GM19238 (cell line): ENCODE data around the gene GRM8.

Experiments used
- DNase-seq: peaks from one replicate; pipeline ENCODE4 v3.0.0; 2011; ENCODE audit warnings: low spot score; ENCODE audit not compliant: insufficient read length

GRM8 gene

GRCh38 chr7:127035203-127035849 lies 217.4 kb downstream of the GRM8 start:
- no peak for DNase-seq

DNA sequence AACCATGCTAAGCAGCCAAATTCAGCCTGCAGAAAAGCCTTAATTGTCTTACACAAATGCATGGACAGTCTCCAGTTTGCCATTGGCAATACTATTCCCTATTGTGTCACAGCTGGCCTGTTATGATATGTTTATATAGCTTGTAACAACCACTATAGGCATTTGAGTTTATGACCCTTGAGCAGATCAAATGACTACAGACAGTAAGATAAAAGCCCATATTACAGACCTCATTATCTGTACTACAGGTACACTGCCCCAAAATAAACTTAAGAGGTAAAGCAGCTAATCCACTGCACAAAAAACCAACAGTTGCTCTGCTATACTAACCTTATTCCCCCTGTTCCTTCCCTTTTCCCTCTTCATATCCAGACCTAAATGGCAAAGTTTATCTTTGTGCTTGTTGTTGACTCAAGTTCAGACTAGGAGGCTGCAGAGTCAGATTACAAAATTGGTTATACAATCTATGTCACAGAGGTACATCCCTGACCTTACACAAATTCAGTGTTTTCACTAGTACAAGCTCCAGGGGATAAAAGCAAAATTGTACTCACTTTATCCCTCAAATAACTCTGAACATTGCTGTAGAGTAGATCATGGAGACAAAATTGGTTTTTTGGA lies 218.4 kb downstream of the GRM8 start:
- DNase-seq = no peak

DNA sequence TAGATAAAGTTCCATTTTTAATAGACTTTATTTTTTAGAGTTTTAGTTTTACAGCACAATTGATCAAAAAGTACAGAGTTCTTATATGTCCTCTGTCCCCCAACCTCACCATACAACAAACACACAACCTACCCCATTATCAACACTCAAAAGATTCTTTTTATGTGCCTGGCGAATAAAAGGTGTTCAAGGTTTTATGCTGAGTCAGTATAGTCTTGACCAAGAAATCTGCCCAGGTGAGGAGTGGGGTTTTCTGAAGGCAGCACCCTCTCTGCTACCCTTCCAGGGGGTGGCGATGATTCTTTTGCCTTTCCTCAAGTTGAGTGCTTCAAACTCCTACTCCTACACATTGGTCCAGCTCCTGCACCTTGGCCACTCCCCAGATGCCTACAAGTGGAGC lies 222.9 kb downstream of the GRM8 start:
- DNase-seq = no peak

GRCh38 chr7:127021857-127022256 lies 230.9 kb downstream of the GRM8 start:
- DNase-seq = no peak

GRCh38 chr7:127021019-127021738 lies 231.6 kb downstream of the GRM8 start:
- DNase-seq = no peak

DNA sequence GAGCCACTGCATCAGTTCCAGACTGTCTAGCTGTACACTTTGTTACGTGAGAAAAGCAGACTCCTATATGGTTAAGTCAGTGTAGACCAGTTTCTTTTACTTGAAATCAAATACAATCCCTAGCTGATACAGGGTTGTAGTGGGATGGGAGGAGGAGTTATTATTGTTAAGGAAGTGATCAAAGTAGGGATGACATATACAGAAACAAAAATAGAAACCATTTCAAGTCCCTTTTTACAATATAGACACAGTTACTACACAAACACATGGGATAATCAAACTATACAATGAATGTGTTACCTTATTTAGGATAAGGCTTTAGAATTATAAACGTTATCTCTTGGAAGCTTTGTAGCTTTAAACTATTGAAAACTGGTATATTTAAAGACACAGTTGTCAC lies 233.9 kb downstream of the GRM8 start:
- no peak for DNase-seq

GRCh38 chr7:127017196-127017595 lies 235.5 kb downstream of the GRM8 start:
- DNase-seq = no peak

GRCh38 chr7:127000725-127001124 lies 252.0 kb downstream of the GRM8 start:
- DNase-seq = no peak

DNA sequence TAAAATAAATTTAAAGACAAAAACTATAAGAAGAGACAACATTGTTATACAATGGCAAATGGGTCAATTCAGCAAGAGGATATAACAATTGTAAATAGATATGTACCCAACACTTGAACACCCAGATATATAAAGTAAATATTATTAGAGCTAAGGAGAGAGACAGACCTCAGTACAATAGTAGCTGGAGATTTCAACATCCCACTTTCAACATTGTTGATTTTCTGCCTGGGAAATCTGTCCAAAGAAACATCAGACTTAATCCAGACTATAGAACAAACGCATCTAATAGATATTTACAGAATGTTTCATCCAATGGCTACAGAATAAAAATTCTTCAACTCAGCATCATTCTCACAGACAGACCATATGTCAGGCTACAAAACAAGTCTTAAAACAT lies 256.1 kb downstream of the GRM8 start:
- DNase-seq = no peak

DNA sequence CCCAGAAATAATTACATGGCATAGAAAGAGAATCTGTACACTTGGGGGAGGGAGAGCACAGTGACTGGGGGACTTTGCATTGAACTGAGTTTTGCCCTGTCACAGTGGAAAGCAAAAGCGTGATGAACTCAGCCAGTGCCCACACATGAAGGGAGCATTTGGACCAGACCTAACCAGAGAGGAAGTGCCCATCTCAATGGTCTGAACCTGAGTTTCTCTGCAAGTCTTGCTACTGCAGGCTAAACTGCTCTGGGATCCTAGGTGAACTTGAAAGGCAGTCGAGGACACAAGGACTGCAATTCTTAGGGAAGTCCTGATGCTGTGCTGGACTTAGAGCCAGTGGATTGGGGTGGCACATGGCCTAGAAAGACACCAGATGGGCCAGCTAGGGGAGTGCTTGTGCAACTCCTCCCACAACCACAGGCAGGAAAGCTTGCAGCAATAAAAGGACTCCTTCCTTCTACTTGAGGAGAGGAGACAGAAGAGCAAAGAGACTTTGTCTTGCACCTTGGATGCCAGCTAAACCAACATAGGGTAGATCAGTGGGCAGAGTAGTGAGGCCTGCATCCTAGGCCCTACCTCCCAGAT lies 259.0 kb downstream of the GRM8 start:
- no peak for DNase-seq

GRCh38 chr7:126988022-126988421 lies 264.7 kb downstream of the GRM8 start:
- DNase-seq = no peak

DNA sequence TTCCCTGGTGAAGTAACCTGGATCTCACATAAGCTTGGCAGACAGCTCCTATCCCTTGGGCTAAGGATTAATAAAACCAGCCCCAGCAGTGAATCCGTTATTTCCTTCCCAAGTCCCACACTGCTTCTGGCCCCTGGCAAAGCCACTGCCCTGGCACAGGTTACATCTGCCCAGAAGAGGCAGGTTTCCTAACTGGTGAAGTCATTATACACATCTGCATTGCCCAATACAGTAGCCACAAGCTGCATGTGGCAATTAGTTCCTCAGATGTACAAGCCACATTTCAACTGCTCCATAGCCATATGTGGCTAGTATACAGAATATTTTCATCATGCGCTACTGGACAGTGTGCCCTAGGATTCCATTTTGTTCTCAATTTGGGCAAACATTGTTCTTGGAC lies 273.0 kb downstream of the GRM8 start:
- no peak for DNase-seq

DNA sequence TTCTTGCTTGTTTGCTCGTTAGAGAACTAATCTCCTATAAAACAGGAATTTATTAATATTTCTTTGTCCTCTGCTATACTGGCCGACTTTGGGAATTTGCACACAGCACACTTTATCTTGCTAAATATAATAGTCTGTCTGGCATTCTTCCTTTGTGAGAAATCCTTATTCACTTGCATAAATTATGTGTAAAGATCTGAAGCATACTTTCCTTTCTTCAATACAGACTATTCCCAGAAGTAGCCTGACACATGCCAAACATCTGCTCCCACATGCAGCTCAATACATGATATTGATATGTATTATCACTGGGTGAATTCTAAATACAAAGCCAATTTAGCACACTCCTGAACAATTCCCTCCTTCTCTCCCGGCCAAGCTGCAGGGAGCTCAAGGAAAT lies 273.9 kb downstream of the GRM8 start:
- no peak for DNase-seq

DNA sequence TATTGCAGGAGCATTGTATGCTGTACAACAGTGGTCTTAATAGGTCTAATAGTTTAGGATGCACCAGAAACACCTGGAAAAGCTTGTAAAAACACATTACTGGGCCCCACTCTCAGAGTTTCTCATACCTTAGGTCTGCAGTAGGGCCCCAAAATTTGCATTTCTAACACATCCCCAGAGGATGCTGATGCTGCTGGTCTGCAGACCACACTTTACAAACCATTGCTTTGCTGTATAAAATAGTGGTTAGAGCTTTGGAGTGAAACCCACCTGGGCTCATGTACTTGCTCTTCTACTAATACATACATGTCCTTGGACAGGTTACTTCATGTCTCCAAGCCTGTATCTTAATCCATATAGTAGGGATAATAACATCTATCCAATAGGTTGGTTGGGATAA lies 279.7 kb downstream of the GRM8 start:
- DNase-seq = no peak

GRCh38 chr7:126972571-126972970 lies 280.2 kb downstream of the GRM8 start:
- no peak for DNase-seq

DNA sequence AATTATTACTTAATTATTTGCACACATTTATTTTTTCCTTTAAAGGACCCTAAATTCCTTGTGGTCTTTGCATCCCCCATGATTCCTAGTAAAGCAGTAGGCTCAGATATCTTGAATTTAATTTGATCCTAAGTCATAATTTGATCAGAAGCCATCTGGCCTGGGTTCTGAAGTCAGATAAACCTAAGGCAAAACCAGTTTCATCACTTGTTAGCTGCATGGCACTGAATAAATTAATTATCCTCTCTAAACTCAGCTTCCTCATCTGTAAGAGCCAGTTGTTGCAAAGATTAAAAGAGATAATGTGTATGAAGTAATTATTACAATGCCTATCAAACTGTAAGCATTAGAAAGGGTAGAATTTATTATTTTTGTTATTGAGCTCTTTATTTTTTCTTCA lies 293.1 kb downstream of the GRM8 start:
- no peak for DNase-seq

DNA sequence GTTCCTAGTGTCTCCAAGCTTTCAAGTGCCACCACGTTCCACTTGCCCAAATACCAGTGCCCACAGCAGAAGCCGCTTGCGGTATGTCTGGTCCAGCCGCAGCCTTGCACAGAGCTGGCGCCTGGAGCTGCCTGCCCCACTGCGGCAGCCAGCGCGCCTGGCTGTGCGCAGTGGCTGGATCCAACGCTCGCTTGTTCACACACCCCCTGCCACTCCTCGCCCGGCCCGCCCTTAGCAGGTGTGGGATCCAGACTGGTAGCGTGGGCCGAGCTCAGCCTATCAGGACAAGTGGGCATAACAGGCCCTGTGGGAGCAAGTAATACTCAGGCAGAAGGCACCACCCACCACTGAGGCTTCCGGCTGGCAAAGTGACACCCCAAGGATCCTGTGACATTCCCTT lies 294.4 kb downstream of the GRM8 start:
- DNase-seq = no peak

GRCh38 chr7:126957443-126957842 lies 295.3 kb downstream of the GRM8 start:
- DNase-seq = no peak

- DNase-seq = no peak
These were observed 299.3 kb downstream of the GRM8 start for GRCh38 chr7:126953461-126953860.

DNA sequence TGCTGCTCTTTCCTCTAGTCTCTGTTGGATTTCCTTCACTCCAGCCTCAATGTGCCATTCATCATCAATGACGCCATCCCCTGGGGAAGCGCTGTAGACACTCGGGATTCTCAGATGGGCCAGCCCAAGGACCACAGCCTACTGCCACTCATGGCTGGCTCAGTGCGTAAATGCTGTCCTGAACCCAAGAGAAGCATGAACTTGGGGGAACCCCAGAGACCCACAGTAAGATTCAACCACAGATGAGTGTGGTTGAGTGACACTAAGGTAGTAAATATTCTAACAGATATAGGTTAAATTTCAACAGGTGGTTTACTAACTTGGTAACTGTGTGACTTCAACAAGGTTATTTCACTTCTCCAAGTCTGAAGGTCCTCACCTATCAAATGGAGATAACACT lies 304.1 kb downstream of the GRM8 start:
- DNase-seq = no peak

- no peak for DNase-seq
These were observed 311.9 kb downstream of the GRM8 start for GRCh38 chr7:126940723-126941307.

DNA sequence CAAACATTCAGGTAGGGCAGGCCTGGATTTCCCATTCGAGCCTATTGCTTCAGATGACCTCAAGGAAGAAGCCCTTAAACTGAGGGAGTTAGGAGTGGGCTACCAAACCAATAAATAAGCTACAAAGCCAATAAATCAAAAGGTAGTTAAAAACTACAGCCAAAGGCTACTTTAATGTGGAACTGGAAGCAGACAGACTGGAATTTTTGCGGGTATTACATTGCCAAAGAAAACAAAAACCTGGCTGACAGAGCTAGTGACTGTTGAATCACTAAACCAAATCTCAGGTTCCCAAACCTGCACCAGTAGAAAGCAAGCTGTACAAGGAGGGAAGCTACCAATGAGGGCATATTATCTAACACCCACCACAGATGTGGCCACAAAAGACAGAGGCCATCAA lies 315.6 kb downstream of the GRM8 start:
- no peak for DNase-seq
